Measurements from ENCODE around the gene PPCDC.

PPCDC gene

DNA sequence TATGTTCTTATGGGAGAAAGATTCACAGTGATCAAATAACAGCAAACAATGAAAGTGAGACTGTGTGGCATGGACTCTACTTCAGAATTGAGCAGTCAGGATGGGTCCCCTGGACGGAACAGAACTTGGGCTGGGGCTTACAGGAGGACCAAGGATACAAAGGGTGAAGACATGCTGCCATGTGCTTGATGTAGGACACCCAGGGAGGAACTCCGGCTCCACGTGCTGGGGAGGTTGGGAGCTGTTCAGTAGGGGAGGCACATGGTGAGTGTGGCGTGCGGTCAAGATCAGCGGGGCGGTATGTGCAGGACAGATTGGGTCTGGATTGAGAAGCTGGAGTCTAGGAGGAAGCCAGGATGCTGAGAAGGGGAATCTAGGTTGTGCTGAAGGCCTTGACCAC lies 32.6 kb downstream of the PPCDC start:
- no peaks in the 10 kb centered on the region for H3K36me3 ChIP-seq (ENCODE audit: control insufficient read depth, insufficient read depth, low read length)
- no peak overlapping the region for H3K9ac ChIP-seq (ENCODE audit: low read depth, low read length)
- no peak overlapping the region for H3K4me3 ChIP-seq (ENCODE audit: low read depth, low read length)
- H3K27ac ChIP-seq (ENCODE audit: low read depth, low read length) = no peak overlapping the region
- no peaks in the 10 kb centered on the region for H3K9me3 ChIP-seq (ENCODE audit: control insufficient read depth, insufficient read depth, low read length)
- no peaks in the 10 kb centered on the region for H3K4me1 ChIP-seq (ENCODE audit: control insufficient read depth, insufficient read depth, low read length)
- H3K27me3 ChIP-seq (ENCODE audit: control insufficient read depth, insufficient read depth, low read length) = no peaks in the 10 kb centered on the region

DNA sequence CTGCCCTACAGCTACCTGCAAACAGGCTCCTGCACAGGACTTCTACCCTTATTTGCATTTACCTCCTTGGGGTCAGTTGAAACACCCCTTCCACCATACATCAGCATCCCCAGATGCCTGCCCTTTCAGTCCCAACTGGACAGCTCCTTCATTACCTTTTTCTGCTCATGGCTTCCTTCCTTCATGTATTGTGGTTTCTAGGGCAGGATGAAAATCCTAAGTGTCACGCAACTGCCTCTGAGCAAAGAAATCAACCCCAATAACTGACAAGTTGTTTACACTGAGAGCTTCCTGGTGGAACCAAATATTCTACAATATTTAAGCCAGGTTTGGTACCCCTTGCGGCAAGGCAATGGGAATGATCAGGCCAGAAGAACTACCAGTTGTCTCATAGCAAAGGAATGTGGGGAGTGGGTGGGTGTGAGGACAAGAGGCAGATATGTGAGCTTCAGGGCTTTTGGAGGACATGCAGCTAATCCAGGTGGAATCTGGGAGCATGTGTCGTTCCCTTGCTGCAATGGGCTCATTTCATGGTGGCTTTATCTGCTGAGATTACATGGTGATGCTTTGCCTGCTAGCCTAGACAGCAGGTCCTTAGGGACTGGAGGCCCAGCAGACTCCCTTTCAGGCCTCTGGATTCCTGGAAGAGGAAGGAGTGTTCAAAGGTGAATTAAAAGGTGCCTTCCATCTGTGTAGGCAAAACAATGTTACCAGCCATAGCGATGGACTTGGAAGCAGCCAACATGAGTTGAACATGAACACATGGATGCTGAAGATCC lies 34.9 kb downstream of the PPCDC start:
- H3K36me3 ChIP-seq (ENCODE audit: control insufficient read depth, insufficient read depth, low read length) = no peaks in the 10 kb centered on the region
- H3K27ac ChIP-seq (ENCODE audit: low read depth, low read length) = peak overlapping the region; percentile 47
- H3K4me3 ChIP-seq (ENCODE audit: low read depth, low read length) = no peak overlapping the region
- H3K4me1 ChIP-seq (ENCODE audit: control insufficient read depth, insufficient read depth, low read length) = no peaks in the 10 kb centered on the region
- no peaks in the 10 kb centered on the region for H3K9me3 ChIP-seq (ENCODE audit: control insufficient read depth, insufficient read depth, low read length)
- no peaks in the 10 kb centered on the region for H3K27me3 ChIP-seq (ENCODE audit: control insufficient read depth, insufficient read depth, low read length)
- H3K9ac ChIP-seq (ENCODE audit: low read depth, low read length) = no peak overlapping the region

DNA sequence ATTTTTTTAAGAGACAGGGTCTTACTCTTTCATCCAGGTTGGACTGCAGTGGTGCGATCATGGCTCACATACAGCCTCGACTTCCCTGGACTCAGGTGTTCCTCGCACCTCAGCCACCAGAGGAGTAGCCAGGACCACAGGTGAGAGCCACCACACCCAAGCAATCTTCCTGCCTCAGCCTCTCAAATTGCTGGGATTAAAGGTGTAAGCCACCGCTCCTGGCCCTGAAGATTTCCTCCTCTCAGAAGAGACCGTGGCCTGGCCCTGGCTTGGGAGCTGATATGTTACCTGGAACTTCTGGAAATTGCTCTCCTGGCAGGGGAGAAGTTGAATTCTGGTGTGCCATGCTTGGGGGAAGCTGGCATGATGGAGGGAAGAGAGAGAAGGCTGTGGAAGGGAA lies 36.2 kb downstream of the PPCDC start:
- H3K9ac ChIP-seq (ENCODE audit: low read depth, low read length) = no peak overlapping the region
- H3K36me3 ChIP-seq (ENCODE audit: control insufficient read depth, insufficient read depth, low read length) = no peaks in the 10 kb centered on the region
- H3K27ac ChIP-seq (ENCODE audit: low read depth, low read length) = no peak overlapping the region
- H3K4me1 ChIP-seq (ENCODE audit: control insufficient read depth, insufficient read depth, low read length) = no peaks in the 10 kb centered on the region
- H3K9me3 ChIP-seq (ENCODE audit: control insufficient read depth, insufficient read depth, low read length) = no peaks in the 10 kb centered on the region
- no peak overlapping the region for H3K4me3 ChIP-seq (ENCODE audit: low read depth, low read length)
- H3K27me3 ChIP-seq (ENCODE audit: control insufficient read depth, insufficient read depth, low read length) = no peaks in the 10 kb centered on the region

DNA sequence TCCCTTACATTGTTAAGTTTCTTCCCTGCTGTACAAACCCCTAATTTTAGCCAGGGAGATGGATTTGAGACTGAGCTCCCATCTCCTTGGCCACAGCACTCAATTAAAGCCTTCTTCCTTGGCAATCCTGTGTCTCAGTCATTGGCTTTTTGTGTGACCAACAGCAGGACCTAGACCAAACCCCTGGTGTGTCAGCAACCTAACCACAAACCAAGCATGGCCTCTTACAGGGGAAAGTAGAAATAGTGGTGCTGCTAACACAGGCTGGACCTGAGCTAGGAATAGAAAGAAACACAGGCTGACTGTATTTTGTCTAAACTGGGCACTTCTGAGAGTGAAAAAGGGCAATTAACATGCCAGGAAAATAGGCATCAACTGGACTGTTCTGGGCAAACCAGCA lies 37.9 kb downstream of the PPCDC start:
- Histone ChIP-seq H3K9me3 (ENCODE audit: control insufficient read depth, insufficient read depth, low read length) (no peaks in the 10 kb centered on the region), H3K4me3 (ENCODE audit: low read depth, low read length) (no peak overlapping the region), H3K9ac (ENCODE audit: low read depth, low read length) (no peak overlapping the region), H3K4me1 (ENCODE audit: control insufficient read depth, insufficient read depth, low read length) (no peaks in the 10 kb centered on the region), H3K27ac (ENCODE audit: low read depth, low read length) (no peak overlapping the region), H3K36me3 (ENCODE audit: control insufficient read depth, insufficient read depth, low read length) (no peaks in the 10 kb centered on the region), H3K27me3 (ENCODE audit: control insufficient read depth, insufficient read depth, low read length) (no peaks in the 10 kb centered on the region)

DNA sequence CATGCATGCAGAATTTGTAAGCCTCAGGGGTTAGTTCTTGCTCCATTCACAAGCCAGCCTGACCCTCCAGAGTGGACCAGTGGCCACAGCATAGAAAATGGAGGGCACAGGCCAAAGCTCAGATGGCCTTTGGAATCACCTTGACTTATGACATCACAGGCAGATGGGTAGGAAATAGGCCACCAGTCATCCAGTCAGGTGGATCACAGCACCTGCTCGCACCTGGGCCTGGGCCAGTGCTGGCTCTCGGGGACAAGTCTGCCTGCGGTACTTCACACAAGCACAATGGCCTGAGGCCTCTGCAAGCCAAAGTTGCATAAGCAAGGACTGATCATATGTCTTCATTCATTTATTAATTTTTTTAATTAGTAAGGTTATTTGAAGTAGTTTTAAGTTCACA lies 39.3 kb downstream of the PPCDC start:
- H3K9ac ChIP-seq (ENCODE audit: low read depth, low read length) = no peak overlapping the region
- H3K36me3 ChIP-seq (ENCODE audit: control insufficient read depth, insufficient read depth, low read length) = no peaks in the 10 kb centered on the region
- H3K27me3 ChIP-seq (ENCODE audit: control insufficient read depth, insufficient read depth, low read length) = no peaks in the 10 kb centered on the region
- H3K4me1 ChIP-seq (ENCODE audit: control insufficient read depth, insufficient read depth, low read length) = no peaks in the 10 kb centered on the region
- H3K4me3 ChIP-seq (ENCODE audit: low read depth, low read length) = no peak overlapping the region
- H3K9me3 ChIP-seq (ENCODE audit: control insufficient read depth, insufficient read depth, low read length) = no peaks in the 10 kb centered on the region
- no peak overlapping the region for H3K27ac ChIP-seq (ENCODE audit: low read depth, low read length)

DNA sequence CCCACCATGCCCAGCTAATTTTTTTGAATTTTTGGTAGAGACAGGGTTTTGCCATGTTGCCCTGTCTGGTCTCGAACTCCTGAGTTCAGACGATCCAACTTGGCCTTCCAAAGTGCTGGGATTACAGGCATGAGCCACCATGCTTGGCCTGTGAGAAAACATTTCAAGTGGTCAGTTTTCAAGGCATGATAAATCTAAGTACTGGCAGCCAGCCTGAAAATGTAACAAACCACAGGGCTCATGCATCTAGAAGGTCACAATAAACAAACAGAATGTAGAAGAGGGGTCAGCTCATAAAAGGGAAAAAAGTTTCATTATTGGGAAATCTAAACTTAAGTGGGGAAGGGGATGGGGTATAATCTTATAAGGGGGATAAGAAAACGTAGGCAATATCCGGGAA lies 39.9 kb downstream of the PPCDC start:
- Histone ChIP-seq H3K9ac (ENCODE audit: low read depth, low read length) (no peak overlapping the region), H3K9me3 (ENCODE audit: control insufficient read depth, insufficient read depth, low read length) (no peaks in the 10 kb centered on the region), H3K4me1 (ENCODE audit: control insufficient read depth, insufficient read depth, low read length) (no peaks in the 10 kb centered on the region), H3K36me3 (ENCODE audit: control insufficient read depth, insufficient read depth, low read length) (no peaks in the 10 kb centered on the region), H3K27me3 (ENCODE audit: control insufficient read depth, insufficient read depth, low read length) (no peaks in the 10 kb centered on the region), H3K27ac (ENCODE audit: low read depth, low read length) (no peak overlapping the region), H3K4me3 (ENCODE audit: low read depth, low read length) (no peak overlapping the region)

DNA sequence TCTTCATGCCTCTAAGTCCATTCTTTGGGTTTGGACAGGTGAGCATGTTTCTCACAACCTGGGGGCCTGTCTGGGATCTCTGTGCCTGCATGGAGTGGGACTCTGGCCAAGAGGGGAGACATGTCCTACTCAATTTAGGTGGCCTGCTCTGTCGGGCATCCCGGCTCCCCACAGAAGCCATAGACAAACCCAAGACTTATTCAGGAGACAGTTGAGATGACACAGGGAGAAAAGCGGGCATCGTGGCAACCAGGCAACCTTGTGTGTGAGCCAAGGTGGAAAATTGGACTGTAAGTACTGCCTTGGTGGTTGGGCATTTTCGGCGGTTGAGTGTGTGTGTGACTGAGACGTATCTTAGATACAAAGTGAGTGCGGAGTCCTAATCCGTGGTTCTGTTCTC lies 40.5 kb downstream of the PPCDC start:
- Histone ChIP-seq H3K36me3 (ENCODE audit: control insufficient read depth, insufficient read depth, low read length) (no peaks in the 10 kb centered on the region), H3K9ac (ENCODE audit: low read depth, low read length) (no peak overlapping the region), H3K4me1 (ENCODE audit: control insufficient read depth, insufficient read depth, low read length) (no peaks in the 10 kb centered on the region), H3K4me3 (ENCODE audit: low read depth, low read length) (no peak overlapping the region), H3K27ac (ENCODE audit: low read depth, low read length) (no peak overlapping the region), H3K9me3 (ENCODE audit: control insufficient read depth, insufficient read depth, low read length) (no peaks in the 10 kb centered on the region), H3K27me3 (ENCODE audit: control insufficient read depth, insufficient read depth, low read length) (no peaks in the 10 kb centered on the region)

DNA sequence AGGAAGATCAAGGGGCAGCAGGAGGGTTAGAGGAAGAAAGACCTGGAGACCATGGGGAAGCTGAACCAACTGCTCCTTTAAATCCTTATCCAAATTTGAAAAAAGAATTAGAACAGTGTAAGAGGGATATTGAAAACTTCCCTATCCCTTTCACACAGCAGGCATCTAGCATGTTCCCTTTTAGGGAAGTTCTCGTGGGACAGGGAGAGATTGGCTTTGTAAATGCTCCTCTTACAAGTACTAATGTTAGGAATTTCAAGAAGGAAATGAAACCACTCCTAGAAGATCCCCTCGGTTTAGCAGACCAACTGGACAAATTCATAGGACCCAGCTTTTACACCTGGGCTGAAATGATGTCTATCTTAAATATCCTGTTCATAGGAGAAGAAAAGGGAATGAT lies 41.5 kb downstream of the PPCDC start:
- Histone ChIP-seq H3K9me3 (ENCODE audit: control insufficient read depth, insufficient read depth, low read length) (no peaks in the 10 kb centered on the region), H3K36me3 (ENCODE audit: control insufficient read depth, insufficient read depth, low read length) (no peaks in the 10 kb centered on the region), H3K9ac (ENCODE audit: low read depth, low read length) (no peak overlapping the region), H3K27ac (ENCODE audit: low read depth, low read length) (no peak overlapping the region), H3K27me3 (ENCODE audit: control insufficient read depth, insufficient read depth, low read length) (no peaks in the 10 kb centered on the region), H3K4me3 (ENCODE audit: low read depth, low read length) (no peak overlapping the region), H3K4me1 (ENCODE audit: control insufficient read depth, insufficient read depth, low read length) (no peaks in the 10 kb centered on the region)

DNA sequence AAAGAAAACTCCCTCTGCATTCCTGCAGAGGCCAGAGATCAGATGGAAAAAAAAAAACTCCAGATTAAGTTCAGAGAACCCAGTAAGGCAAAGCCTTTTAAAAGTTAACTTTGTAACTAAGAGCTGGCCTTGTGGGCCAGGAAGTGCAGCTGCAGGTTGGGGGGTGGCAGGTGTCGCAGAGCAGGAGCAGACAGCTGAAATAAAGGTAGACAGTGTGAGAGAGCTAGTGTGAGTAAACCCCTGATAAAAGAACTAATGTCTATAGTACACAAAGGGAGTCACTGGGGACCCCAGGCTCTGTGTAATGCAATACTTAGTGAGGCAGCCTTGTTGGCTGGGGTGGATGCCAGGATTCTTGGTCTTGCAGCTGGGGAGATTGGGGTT lies 42.1 kb downstream of the PPCDC start:
- Histone ChIP-seq H3K36me3 (ENCODE audit: control insufficient read depth, insufficient read depth, low read length) (no peaks in the 10 kb centered on the region), H3K27ac (ENCODE audit: low read depth, low read length) (no peak overlapping the region), H3K9me3 (ENCODE audit: control insufficient read depth, insufficient read depth, low read length) (no peaks in the 10 kb centered on the region), H3K27me3 (ENCODE audit: control insufficient read depth, insufficient read depth, low read length) (no peaks in the 10 kb centered on the region), H3K9ac (ENCODE audit: low read depth, low read length) (no peak overlapping the region), H3K4me3 (ENCODE audit: low read depth, low read length) (no peak overlapping the region), H3K4me1 (ENCODE audit: control insufficient read depth, insufficient read depth, low read length) (no peaks in the 10 kb centered on the region)

DNA sequence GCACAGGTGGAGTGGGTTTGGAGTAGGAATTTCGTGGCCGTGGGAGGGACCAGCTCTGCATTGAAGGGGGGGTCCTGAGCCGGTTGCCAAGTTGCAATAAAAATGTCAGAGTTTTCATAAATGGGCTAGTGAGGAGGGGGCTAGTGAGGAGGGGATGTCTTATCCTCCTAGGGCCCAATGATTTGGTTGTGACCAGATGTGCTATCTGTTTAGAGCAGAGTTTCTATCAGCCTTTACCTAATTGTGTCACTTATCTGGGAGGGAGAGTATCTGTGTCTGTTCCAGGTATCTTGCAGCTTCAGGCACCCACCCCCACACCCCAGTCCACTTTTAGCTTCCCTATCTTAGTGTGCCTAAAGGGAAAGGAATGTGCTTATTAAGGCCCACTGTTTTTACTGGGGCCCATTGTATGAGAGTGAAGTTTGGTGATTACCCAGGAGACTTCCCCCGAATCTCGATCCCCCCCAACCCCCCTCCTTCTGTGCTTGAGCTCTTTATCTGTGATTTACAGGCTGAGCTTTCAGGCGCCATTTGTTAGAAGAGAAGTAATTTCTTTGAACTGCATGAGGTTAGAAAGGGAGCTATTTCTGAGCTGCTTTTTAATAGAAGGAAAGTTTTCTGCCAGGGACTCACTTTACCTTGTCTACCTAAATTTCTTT lies 42.6 kb downstream of the PPCDC start:
- Histone ChIP-seq H3K27ac (ENCODE audit: low read depth, low read length) (no peak overlapping the region), H3K4me1 (ENCODE audit: control insufficient read depth, insufficient read depth, low read length) (no peaks in the 10 kb centered on the region)

DNA sequence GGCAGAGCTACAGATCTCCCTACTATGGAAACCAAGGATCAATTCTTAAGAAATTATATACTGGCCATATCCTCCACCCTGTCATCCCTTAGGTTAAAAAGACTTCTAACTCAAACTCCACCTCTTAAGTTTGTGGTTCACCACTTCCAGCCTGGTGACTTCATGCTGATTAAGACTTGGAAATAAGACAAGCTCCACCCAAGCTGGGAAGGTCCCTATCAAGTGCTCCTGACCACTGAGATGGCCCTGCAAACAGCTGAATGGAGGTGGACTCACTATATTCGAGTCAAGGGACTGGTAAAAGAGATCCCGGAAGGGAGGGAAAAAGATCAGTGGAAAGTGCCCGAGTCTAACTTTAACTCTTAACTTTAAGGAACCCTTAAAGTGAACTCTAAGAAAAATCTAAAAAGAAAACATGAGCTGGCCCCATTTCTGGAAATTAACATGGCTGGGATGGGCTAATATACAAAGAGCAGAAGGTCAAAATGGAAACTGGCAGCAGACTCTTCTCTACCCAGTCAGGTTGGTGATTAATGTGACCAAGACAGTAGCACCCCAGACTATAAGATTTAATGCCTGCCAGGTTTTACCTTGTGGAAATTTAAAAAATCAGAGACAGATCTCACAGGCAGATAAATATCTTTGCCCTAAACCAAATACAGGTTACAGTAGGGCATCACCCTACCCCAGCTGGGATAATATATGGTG lies 43.9 kb downstream of the PPCDC start:
- no peaks in the 10 kb centered on the region for H3K4me1 ChIP-seq (ENCODE audit: control insufficient read depth, insufficient read depth, low read length)
- H3K36me3 ChIP-seq (ENCODE audit: control insufficient read depth, insufficient read depth, low read length) = no peaks in the 10 kb centered on the region
- H3K27me3 ChIP-seq (ENCODE audit: control insufficient read depth, insufficient read depth, low read length) = no peaks in the 10 kb centered on the region; the same call in 1 of the 2 replicates
- H3K9me3 ChIP-seq (ENCODE audit: control insufficient read depth, insufficient read depth, low read length) = no peaks in the 10 kb centered on the region
- H3K9ac ChIP-seq (ENCODE audit: low read depth, low read length) = no peak overlapping the region
- H3K4me3 ChIP-seq (ENCODE audit: low read depth, low read length) = no peak overlapping the region
- H3K27ac ChIP-seq (ENCODE audit: low read depth, low read length) = no peak overlapping the region

More for the DNA sequence above, 42.6 kb downstream of the PPCDC start:
- H3K36me3 ChIP-seq (ENCODE audit: control insufficient read depth, insufficient read depth, low read length) = no peaks in the 10 kb centered on the region
- no peak overlapping the region for H3K9ac ChIP-seq (ENCODE audit: low read depth, low read length)
- H3K9me3 ChIP-seq (ENCODE audit: control insufficient read depth, insufficient read depth, low read length) = no peaks in the 10 kb centered on the region
- no peaks in the 10 kb centered on the region for H3K27me3 ChIP-seq (ENCODE audit: control insufficient read depth, insufficient read depth, low read length)
- no peak overlapping the region for H3K4me3 ChIP-seq (ENCODE audit: low read depth, low read length)

All from HUES48 (cell line).